Measurements from ENCODE around the gene ZFPM1. TPM values are rescaled to one million over a fixed set of nuclear protein-coding genes. Genes with fewer than 3 reads are reported as not detected.

ZFPM1 gene
- total RNA-seq, 2 donors from 2014 or later, result 4.1 to 21.5 TPM

GRCh38 chr16:88473666-88474534, 20.8 kb downstream of the ZFPM1 start:
- Histone ChIP-seq H3K4me3 (no peak overlapping the region), H3K36me3 (no peaks in the 10 kb centered on the region), H3K4me1 (replicated peaks) (no peaks in the 10 kb centered on the region), H3K27ac (no peak overlapping the region), H3K27me3 (replicated peaks; ENCODE audit: insufficient read depth) (no peaks in the 10 kb centered on the region), H3K9me3 (no peaks in the 10 kb centered on the region)
- intact Hi-C loops (cut with DNase I), result no loop called here
- TF ChIP-seq POLR2AphosphoS5 (IDR thresholded peaks at IDR 0.05) (no peak), CTCF (IDR thresholded peaks at IDR 0.05) (no peak), POLR2A (IDR thresholded peaks at IDR 0.05) (no peak)
- no peak for DNase-seq (ENCODE audit: low spot score)
- 83% methylated on average over 42 of the region's 43 CpGs for WGBS

- DNase-seq (ENCODE audit: low spot score), result no peak
- WGBS, result 94% methylated on average over 13 of the region's 13 CpGs
- TF ChIP-seq POLR2A (IDR thresholded peaks at IDR 0.05) (no peak), CTCF (IDR thresholded peaks at IDR 0.05) (no peak), POLR2AphosphoS5 (IDR thresholded peaks at IDR 0.05) (no peak)
- H3K27me3 ChIP-seq (replicated peaks; ENCODE audit: insufficient read depth), result no peaks in the 10 kb centered on the region
- no peaks in the 10 kb centered on the region for H3K9me3 ChIP-seq
- intact Hi-C loops (cut with DNase I), result no loop called here
- no peak overlapping the region for H3K27ac ChIP-seq
- no peaks in the 10 kb centered on the region for H3K36me3 ChIP-seq
- H3K4me3 ChIP-seq, result no peak overlapping the region
- no peaks in the 10 kb centered on the region for H3K4me1 ChIP-seq (replicated peaks)
Observed at GRCh38 chr16:88475037-88475436, 22.0 kb downstream of the ZFPM1 start.

DNA sequence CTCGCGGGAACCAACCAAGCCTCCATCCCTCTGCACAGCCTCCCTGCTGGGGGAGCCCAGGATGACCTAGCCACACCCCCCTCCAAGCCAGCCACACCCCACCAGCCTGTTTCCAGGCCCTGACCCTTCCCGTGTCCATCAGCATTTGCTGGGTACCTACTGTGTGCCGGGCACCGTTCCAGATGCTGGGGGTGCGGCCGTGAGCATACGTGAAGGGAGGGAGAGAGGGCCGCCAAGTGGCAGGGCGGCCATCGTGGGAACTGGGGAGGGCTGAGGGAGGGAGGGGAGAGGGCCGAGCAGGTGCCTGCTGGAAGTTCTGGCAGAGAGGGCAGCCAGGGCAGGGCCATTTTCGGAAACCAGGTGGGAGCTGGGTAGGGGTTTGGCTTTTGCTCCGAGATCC, 23.1 kb downstream of the ZFPM1 start:
- Histone ChIP-seq H3K4me3 (no peak overlapping the region), H3K27ac (no peak overlapping the region), H3K36me3 (no peaks in the 10 kb centered on the region), H3K4me1 (replicated peaks) (no peaks in the 10 kb centered on the region), H3K9me3 (no peaks in the 10 kb centered on the region), H3K27me3 (replicated peaks; ENCODE audit: insufficient read depth) (no peaks in the 10 kb centered on the region)
- WGBS, result 81% methylated on average over 14 of the region's 14 CpGs
- TF ChIP-seq POLR2AphosphoS5 (IDR thresholded peaks at IDR 0.05) (no peak), POLR2A (IDR thresholded peaks at IDR 0.05) (no peak), CTCF (IDR thresholded peaks at IDR 0.05) (no peak)
- intact Hi-C loops (cut with DNase I), result no loop called here
- no peak for DNase-seq (ENCODE audit: low spot score)

DNA sequence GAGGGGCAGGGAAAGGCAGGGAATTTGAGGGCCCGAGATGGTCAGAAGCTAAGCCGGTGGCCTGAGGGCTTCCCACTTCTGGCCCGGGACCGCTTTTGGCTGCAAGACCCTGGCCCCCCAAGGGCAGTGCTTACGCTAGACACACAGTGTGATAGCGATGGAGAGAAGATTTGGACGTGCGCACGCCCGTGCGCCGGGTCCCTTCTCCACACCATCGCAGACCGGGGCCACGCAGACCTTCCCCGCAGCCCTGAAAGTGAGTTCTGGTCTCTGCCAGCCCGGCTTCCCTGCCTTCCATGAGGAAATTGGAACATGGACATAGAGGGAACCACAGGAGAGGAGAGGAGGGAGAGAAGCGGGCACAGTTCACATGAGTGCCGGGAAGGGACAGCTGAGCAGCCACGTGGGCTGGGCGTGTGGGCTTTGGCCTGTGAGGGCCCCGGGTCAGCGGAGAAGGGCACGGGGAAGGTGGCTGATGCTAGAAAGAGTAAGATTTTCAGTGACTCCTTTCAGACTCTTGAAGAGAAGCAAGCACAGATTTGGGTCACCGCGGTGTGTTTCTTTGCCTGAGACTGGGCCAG, 23.8 kb downstream of the ZFPM1 start:
- Histone ChIP-seq H3K36me3 (no peaks in the 10 kb centered on the region), H3K9me3 (no peaks in the 10 kb centered on the region), H3K4me1 (replicated peaks) (no peaks in the 10 kb centered on the region), H3K27ac (no peak overlapping the region), H3K27me3 (replicated peaks; ENCODE audit: insufficient read depth) (no peaks in the 10 kb centered on the region), H3K4me3 (no peak overlapping the region)
- DNase-seq (ENCODE audit: low spot score), result no peak
- WGBS, result 95% methylated on average over 26 of the region's 26 CpGs
- intact Hi-C loops (cut with DNase I), result no loop called here
- TF ChIP-seq POLR2AphosphoS5 (IDR thresholded peaks at IDR 0.05), result no peak
- TF ChIP-seq POLR2A (IDR thresholded peaks at IDR 0.05), result no peak
- no peak for TF ChIP-seq CTCF (IDR thresholded peaks at IDR 0.05)

Measured in prostate gland (tissue), 2 donors.